Measurements from ENCODE around the gene RAPH1.

The RAPH1 gene

DNA sequence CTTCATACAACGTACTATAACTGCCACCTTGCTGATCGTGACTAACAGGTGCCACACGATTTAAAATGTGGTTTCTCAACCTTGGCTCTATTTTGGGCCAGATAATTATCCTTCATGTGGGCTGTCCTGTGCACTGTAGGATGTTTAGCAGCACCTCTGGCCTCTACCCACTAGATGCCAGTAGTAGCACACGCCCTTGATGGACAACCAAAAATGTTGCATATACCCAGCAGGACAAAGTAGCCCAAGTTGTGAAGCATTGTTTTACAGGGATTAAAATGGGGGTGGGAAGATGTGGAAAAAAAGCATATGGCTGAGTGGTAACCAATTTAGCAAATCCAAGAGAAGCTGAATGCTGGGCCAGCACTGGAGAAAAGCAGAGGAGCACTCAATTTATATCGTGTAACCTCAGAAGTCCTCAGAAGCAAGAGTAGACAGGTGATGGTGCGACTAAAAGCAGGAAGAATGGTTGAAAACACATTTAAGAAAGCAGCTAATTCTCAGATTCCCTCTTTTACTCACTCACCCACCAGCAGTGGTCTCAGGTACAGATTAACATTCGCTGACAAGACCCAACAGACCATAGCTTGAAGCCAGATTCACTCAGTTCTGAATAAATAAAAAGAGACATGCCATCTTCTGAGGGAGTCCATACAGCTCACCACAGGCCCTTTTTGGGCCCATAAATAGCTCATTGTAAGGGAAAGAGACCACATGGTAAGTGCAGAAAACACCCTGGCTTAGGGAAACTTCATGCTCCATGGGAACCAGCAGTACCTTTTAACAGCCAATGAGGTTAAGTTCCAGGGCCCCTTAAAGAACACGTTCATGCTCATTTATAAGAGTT, 50.6 kb downstream of the RAPH1 start:
- no peak for DNase-seq (ENCODE audit: low spot score)

DNA sequence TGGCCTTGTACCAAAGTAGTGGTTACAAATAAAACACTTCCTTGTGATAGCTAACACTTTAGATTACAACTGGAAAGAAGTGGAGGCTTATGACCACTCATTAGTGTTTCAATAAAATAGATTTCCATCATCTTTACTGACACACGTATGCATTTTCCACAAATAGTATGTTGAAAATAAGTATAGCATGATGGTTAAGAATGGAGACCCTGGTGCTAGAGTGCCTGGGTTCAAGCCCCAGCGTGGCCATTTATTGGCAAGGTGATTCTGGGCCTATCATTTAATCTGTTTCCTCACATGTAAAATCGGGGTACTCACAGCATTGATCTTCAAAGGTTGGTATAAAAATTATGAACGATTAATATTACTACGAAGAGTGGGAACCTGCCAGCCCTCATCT, 54.5 kb downstream of the RAPH1 start:
- DNase-seq (ENCODE audit: low spot score) = no peak

DNA sequence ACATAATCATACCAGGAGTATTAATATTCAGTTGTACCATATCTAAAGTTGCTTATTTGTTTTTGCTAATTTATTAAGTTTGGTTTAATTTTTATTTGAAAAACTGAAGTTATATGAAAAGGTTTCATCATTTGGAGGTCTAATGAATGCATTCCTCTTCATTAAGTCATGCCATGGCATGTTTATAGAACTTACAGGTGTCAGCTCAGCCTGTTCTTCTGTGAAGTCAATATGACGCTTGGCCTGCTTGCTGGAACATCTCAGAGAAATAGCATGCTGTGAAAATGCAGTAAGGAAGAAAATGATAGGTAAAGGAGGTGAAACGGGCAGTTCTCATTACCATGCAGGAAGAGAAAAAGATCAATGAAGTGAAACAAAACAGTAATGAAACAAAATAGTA, 58.2 kb downstream of the RAPH1 start:
- no peak for DNase-seq (ENCODE audit: low spot score)

DNA sequence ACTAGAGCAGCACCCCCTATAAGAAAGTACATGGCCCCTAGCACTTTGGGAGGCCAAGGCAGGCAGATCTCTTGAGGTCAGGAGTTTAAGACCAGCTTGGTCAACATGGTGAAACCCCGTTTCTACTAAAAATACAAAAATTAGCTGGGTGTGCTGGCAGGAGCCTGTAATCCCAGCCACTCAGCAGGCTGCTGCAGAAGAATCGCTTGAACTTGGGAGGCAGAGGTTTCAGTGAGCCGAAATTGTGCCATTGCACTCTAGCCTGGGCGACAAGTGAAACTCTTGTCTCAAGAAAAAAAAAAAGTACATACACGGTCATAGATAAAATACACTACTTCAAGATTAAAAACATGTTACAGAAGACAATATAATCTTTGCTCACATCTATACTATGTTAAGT, 63.8 kb downstream of the RAPH1 start:
- DNase-seq (ENCODE audit: low spot score) = no peak

DNA sequence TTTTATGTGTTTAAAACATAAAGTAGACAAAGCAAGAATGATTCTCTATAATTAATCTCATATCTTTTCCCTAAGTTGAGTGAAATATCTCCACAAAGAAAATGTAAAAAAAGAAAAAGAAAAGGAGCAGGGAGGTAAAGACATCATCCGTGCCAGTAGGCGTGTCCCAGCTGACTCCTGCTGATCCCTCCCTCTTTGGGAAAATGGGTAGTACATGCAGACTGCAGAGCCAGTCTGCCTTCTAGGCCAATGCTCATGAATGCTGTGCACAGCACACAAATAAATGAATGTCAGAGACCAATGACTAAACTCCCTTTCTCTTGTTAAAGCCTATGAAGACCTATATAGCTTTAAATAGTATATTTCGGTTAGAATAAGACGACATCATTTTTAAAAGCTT, 64.7 kb downstream of the RAPH1 start:
- no peak for DNase-seq (ENCODE audit: low spot score)

DNA sequence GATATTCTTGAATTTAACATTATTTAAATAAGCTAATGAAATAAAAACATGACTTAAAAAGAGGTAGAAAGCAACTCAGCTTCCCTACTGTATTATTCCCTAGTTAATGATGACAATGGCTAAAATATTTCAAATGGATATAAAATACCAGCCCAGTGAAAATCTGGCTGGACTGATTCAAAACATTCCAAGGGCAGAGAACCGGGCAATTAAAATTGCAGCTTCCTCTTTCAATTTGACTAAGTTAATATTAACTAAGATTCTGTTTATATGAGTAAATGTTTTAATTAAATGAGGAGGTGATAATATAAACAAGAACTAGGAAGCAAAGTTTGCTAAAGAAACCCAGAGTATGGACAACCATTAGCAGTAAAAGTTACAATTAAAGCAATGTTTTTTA, 65.6 kb downstream of the RAPH1 start:
- DNase-seq (ENCODE audit: low spot score) = no peak

DNA sequence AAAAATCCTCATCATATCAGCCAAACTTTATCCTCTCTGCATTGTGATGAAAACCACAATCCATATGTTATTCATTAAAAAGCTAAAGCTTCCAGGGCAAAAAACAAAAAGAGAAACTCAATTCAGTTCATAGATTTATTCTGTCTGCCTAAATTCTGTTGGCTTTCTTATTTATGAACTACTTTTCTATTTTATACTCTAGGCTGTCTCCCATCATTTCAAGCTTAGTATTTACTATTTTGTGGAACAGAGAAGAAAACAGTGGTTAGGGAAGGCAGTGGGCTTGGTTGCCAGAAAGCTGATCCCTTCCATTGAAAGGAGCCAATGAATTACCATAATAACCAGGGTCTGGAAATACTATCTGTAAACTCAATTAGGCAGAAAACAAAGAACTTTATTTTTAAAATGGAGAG, 71.8 kb downstream of the RAPH1 start:
- no peak for DNase-seq (ENCODE audit: low spot score)

DNA sequence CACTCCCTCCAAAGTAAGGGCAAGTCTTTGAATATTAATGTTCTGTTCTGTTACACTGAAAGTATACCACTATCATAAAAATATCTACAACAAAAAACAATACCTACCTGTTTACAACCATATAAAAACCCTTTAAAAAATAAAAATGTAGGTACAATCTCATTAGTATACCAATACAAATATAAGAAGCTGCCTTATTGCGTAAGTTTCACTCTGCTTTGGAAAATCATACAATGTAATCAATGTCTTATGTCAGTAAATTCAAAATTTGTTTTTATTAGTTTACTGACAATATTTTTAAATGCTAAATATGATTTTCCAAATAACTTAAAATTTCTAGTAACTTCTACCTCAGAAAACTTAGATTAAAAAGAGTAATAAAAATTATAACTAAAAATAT, 72.8 kb downstream of the RAPH1 start:
- DNase-seq (ENCODE audit: low spot score) = no peak

DNA sequence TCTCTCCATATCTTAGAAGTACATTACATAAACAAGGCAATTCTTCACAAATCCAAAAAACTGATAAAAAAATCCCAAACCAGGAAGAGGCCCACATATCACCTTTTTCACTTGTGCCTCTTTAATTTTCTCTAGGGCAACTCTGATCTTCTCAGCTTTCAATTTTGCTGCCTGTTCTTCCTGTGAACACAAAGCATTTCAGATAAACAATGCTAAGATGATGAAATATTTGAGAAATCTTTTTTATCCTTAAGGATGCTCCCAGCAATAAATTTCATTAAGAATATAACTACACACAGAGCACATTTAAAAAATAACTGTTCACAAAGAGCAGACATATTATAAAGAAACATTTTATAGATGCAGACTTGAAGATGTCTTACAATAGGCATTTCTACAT, 73.4 kb downstream of the RAPH1 start:
- no peak for DNase-seq (ENCODE audit: low spot score)

DNA sequence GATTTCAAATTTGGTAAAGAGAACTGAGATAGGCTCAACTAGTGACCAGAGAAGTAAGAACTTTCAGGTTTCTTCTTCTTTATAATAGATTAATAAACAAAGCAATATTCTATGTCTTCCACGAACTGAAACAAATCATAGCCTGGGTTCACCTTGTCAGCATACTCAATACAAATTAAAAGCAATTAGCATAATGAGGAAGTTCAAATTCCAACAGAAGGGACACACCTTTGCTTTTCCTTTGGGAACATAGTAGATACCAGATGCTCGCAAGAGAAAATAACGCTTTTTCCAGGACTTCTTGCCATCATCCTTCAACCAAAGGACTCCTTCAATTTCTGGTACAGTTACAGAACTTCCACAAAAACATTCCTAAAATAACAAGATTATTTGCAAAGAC, 79.9 kb downstream of the RAPH1 start:
- DNase-seq (ENCODE audit: low spot score) = no peak

DNA sequence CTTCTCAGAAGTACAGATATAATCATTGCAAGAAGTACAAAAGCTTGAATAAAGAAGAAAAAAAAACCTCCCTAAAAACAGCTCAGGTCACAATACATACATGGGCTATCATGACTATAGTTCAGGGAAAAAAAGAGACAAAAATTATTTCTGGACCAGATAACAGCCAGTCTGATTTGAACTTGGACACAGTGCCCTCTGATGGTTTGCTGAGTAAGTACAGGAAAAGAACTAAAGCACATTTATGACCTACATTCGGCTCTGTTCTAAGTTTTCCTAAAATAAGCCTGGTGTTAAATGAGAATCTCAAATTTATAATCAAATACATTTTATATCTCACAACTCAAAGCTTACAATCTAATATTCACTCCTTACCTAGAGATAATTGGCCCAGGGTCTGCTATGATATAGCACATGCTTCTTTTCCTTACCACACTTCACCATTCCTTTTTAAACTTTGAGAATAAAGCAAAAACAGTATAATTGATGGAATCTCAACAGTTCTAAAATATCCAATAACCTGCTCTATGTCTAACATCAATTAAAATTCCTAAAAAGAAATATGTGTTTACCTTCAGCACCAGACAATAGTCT, 81.1 kb downstream of the RAPH1 start:
- peak; percentile 37 for DNase-seq (ENCODE audit: low spot score)

DNA sequence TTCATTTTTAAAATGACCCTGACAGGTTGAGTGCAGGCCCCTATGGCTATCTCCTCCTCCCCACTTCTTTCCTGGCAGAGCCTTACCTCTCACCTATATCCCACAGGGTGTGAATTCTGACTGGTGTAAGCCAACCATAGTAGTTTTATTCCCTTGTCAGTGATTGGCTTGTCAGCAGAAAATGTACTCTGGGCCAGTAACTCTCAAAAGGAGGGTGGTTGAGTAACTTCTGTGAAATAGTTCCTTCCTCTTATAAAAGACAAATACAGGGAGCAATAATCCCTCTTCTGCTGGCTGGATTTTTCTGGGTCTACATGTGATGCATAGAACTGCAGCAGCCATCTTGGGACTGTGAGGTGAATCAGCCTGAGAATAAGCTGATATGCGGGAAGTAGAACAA, 83.4 kb downstream of the RAPH1 start:
- no peak for DNase-seq (ENCODE audit: low spot score)

DNA sequence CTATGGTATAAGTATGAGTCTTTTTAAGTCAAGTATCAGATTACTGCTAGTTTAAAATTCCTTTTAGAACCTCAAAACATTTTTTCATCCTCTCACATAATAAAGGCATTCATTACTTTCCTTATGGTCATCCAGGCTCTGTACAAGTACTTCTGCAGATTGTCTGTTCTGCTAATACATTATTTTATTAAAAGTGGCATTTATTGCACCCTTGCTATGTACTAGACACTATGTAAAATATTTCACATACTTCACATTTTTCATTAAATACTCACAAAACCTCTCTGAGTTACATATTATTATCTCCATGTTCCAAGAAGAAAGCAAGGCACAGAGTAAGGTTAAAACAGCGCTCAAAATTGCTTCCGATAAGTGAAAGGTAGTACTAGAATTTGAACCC, 84.1 kb downstream of the RAPH1 start:
- DNase-seq (ENCODE audit: low spot score) = no peak

DNA sequence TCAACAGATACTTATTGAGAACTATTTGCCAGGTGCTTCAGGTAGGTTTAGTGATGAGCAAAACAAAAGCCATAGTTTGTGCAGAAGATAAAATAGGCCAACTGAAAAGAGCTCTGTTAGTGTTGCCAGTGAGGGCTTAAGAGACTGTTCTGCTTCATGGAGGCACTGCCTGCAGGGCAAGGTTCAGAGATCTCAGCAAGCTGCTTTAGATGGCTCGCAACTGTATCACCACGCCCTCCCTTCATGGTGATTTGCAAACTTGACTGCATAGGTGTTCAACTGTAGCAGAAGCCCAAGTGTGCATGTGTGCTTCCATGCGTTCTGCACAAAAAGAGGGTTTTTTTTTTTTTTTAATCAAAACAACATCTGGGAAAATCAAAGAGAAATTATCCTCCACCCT, 84.5 kb downstream of the RAPH1 start:
- no peak for DNase-seq (ENCODE audit: low spot score)

DNA sequence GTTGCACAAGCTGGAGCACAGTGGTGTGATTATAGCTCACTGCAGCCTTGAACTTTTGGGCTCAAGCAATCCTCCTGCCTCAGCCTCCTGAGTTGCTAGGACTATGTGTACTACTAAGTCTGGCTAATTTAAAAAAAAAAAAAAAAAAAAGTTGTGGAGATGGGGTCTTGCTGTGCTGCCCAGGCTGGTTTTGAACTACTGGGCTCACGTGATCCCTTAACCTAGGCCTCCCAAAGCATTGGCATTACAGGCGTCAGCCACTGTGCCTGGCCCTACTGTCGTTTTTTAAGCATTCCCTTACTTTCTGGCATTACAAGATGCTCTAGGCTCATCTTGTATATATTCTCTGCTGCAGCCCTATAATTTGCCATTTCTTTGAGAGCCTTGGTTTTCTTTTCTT, 88.3 kb downstream of the RAPH1 start:
- no peak for DNase-seq (ENCODE audit: low spot score)

DNA sequence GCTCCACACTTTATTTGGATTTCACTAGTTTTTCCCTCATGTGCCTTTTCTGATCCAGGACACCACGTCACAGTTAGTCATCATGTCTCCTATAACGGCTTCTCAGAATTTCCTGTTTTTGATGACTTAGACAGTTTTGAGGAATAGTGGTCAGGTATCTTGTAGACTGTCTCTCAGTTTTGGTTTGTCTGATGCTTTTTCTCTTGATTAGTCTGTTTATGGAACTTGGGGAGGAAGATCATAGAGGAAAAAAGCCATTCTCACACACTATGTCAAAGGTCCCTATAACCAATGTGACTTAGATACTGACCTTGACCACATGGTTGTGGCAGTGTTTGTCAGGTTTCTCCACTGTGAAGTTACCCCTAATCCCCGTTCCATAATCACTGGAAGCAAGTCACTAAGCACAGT, 89.0 kb downstream of the RAPH1 start:
- DNase-seq (ENCODE audit: low spot score) = no peak

DNA sequence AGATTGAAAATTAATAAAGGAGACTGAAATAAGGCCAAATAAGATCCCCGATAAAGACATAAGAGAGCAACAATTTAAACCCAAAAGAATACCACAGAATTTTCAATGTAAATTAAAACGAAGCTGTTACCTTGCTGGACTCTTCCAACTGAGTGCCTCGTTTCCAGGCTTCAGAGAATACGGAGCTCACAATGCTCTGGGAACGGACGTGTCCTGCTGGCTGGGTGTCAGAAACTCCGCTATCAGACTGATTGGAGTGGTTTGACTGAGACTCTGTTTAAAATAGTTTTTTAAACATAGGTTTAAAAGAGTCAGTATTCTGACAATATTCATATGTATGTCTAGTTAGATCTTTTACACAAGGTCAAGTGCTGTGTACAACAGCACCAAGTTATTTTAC, 90.4 kb downstream of the RAPH1 start:
- DNase-seq (ENCODE audit: low spot score) = no peak

DNA sequence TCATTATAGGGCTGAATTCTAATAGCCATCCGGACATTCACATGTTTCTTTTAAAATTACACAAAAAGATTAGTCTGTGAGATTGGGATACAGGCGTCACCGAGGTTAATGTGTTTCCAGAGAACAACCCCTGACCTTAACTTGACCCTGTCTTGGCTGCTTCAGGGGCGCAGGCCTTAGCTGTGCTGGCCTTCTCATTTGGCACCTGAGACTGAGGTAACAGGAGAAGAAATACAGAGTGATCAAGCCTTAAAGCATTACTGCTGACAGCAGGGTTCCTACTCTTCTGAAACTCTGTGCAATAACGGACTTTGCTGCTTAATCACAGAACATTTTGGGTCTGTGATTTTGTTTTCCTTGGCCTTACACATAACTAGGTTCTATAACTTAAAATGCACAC, 92.6 kb downstream of the RAPH1 start:
- DNase-seq (ENCODE audit: low spot score) = no peak

DNA sequence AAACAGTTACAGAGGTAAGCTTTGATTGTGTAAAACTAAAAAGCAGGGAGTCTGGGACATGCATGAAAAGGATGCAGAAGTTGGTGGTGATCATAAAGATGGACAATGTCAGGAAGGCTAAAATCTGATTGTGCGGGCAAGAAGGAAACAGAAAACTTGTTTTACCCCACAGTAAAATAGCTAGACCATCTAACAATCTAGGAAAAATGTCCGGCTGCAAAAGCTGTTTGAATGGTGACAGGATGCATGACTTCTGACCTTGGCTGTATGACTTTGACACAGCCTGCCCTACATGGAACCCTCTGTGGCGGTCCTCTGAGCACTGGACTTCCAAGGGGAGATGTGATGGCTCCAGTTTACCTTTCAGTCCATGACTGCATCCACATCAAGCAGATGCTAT, 93.6 kb downstream of the RAPH1 start:
- no peak for DNase-seq (ENCODE audit: low spot score)

DNA sequence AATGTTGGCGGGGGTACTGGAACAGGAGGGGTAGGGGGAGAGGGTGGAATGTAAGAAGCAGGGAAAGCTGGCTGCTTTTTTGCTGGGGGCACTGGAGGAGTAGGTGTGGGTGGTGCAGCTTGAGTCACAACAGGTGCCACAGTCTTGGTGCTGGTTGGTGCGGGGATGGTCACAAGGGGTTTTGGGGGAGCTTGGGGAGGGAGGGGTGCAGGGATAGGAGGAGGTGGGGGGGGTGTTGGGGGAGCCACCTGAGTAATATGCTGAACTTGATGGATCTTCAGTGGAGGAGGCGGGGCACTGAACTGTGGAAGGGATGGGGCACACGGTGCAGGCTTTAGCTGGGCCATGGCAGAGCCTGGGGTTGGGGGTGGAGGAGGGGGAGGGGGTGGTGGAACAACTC, 94.4 kb downstream of the RAPH1 start:
- DNase-seq (ENCODE audit: low spot score) = no peak

DNA sequence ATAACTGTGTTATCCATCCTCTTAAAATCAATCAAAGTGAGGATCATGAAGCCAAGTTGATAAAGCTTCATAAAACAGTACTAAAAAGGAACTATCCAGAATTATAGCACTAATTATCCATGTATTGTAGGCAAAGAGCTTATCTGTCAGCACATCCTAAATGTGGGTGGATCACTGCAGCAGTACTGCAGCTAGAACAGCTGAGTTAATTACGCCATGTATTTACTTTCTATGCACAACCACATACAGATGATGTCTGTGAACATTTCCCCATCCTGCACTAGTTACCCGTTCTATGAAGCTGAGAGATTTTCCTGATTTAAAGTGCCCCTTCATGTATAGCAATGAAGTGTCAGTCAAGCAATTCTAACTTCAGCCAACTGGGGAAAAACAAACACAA, 96.6 kb downstream of the RAPH1 start:
- no peak for DNase-seq (ENCODE audit: low spot score)

DNA sequence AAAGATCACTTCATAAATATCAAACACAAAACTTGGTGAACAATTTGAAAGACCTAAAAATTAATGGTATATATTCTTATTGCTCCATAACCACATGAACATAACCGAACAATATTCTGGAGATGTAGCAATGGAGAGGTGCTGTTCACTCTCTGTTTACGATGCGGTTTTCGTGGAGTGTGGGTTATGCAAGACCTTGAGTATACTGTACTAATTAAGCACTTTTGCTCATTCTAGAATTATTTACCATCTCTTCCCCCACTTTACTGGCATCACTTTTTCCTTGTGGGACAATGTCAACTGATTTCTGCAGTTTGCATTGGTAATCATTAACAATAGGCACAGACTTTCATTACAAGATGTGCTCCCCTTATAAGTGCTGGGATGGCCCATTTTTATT, 97.6 kb downstream of the RAPH1 start:
- DNase-seq (ENCODE audit: low spot score) = no peak

DNA sequence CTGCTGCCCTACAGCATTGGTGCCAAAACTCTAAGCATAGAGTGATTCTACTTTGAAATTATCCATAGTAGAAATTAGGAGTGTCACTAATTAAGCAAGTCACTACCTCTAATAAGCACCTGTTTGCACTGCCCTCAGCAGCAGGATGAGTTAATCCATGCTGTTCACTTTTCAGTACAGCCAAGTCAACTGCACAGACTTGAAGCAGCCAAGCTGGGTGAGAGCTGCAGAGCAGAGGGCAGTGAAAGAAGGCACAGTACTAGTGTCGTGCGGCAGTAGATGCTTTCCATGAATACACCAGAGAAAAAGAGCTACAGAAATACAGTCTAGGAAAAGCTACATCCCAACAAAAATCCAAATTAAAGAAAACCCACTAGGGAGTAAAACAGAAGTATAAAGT, 98.6 kb downstream of the RAPH1 start:
- DNase-seq (ENCODE audit: low spot score) = no peak

DNA sequence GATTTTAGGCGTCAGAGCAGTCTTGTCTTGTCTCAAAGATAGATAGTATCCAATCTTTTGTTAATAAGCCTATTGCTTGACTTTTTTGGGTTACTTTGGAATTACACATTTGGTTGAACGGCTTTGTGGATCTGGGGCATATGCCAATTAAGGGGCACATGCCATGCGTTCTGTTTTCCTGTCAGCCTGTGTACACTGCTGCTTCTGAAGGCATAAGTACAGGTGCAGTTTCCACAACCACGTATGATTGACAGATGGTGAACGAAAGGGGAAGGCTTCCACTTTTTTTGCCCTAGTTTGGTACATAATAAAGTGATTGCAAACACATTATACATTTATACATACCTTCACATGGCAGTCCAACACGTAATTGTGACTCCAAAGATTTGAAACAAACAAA, 102.3 kb downstream of the RAPH1 start:
- DNase-seq (ENCODE audit: low spot score) = no peak
